HCT116 (cell line): ENCODE results near the gene MAP3K5.

Source experiments
- CBX3 ChIP-seq: IDR thresholded peaks from 2 replicates; pipeline ENCODE4 v1.6.1; 2012; ENCODE audit warnings: low read depth
- CTCF ChIP-seq, 3 experiments: fragments of 200-600 bp in 1 of 3; sonication (generic) in 1 of 3; IDR thresholded peaks in 2 of 3; conservative IDR thresholded peaks in 1 of 3; 2 replicates each; pipeline ENCODE4 v1.5.1; 2012 to 2017; ENCODE audit warnings: low read depth in 2 of 3, low read length in 2 of 3, antibody characterized with exemption in 1 of 3, borderline replicate concordance in 1 of 3, control low read depth in 1 of 3, mild to moderate bottlenecking in 1 of 3, mixed read lengths in 1 of 3, mixed run types in 1 of 3, moderate library complexity in 1 of 3; ENCODE audit not compliant: insufficient read depth in 1 of 3
- EGR1 ChIP-seq: IDR thresholded peaks from 2 replicates; pipeline ENCODE4 v1.6.1; 2012; ENCODE audit warnings: low read depth
- EZH2 ChIP-seq: fragments of 200-600 bp; sonication (generic); IDR thresholded peaks from 2 replicates; pipeline ENCODE4 v1.6.1; 2017; ENCODE audit warnings: antibody characterized with exemption, mixed run types
- EZH2phosphoT487 ChIP-seq: fragments of 200-600 bp; IDR thresholded peaks from 2 replicates; pipeline ENCODE4 v1.6.1; 2018; ENCODE audit warnings: antibody characterized with exemption, borderline replicate concordance
- MAX ChIP-seq: IDR thresholded peaks from 2 replicates; pipeline ENCODE4 v1.6.1; 2012
- POLR2A ChIP-seq: IDR thresholded peaks from 2 replicates; pipeline ENCODE4 v1.7.0; 2011; ENCODE audit warnings: borderline replicate concordance; ENCODE audit not compliant: insufficient read depth, insufficient read length; ENCODE audit errors: extremely low read depth
- POLR2AphosphoS5 ChIP-seq: IDR thresholded peaks from 2 replicates; pipeline ENCODE4 v1.6.1; 2011; ENCODE audit warnings: mild to moderate bottlenecking, low read depth, low read length, moderate library complexity
- SP1 ChIP-seq: IDR thresholded peaks from 2 replicates; pipeline ENCODE4 v1.6.1; 2012; ENCODE audit warnings: low read depth
- ZNF274 ChIP-seq: fragments of 200-500 bp; sonication (Bioruptor generic); IDR thresholded peaks from 2 replicates; pipeline ENCODE4 v1.6.1; 2014; ENCODE audit warnings: mild to moderate bottlenecking, low read depth, low read length, inconsistent platforms

- TF ChIP-seq POLR2A (no peak), EGR1 (no peak), CTCF (IDR thresholded peaks at IDR 0.05 in 2 of 3, conservative IDR thresholded peaks at IDR 0.05 in 1 of 3; ENCODE audit: borderline replicate concordance in 1 of 3, insufficient read depth in 1 of 3, low read depth in 2 of 3, low read length in 2 of 3) (no peak), POLR2AphosphoS5 (no peak), ZNF274 (no peak), CBX3 (peak; percentile 28; the same call in 1 of the 2 replicates), EZH2 (no peak), SP1 (no peak), EZH2phosphoT487 (no peak), MAX (no peak)
Measured at GRCh38 chr6:136774228-136775041, 17.8 kb downstream of the MAP3K5 start.
